ENCODE data around the gene ACTR8.

- TF ChIP-seq EZH2 (IDR thresholded peaks at IDR 0.05; ENCODE audit: borderline replicate concordance, low read depth, low read length, poor library complexity, severe bottlenecking), result no peak
- no peak for TF ChIP-seq CTCF (conservative IDR thresholded peaks at IDR 0.05; ENCODE audit: low read depth, low read length)
These were observed 18.8 kb downstream of the ACTR8 start for GRCh38 chr3:53863145-53863544.

All from A673 (cell line).